Ovary (tissue), 9 donors: ENCODE measurements around the gene TEX51. TPM values are rescaled to one million over a fixed set of nuclear protein-coding genes. Genes with fewer than 3 reads are reported as not detected.
A peak's percentile ranks its signal among the peaks of the same experiment; 100 is the strongest.

Experiments
- DNase-seq, 5 donors: peaks; one replicate each; pipeline ENCODE4 v3.0.0-alpha.2; 2019 to 2020
- H3K27ac ChIP-seq, 2 donors: fragments of 200-600 bp; one replicate each; pipeline versions ENCODE4 v1.5.1 to v1.8.0; 2019 to 2022
- H3K27me3 ChIP-seq: fragments of 200-600 bp; one replicate; pipeline ENCODE4 v1.8.0; 2022
- H3K36me3 ChIP-seq: fragments of 200-600 bp; sonication (generic); one replicate; pipeline ENCODE4 v1.5.1; 2019
- H3K4me1 ChIP-seq: one replicate; pipeline ENCODE4 v1.8.1; 2013; ENCODE audit warnings: mild to moderate bottlenecking, moderate library complexity; ENCODE audit not compliant: insufficient read depth
- H3K4me3 ChIP-seq: fragments of 200-600 bp; sonication (generic); one replicate; pipeline ENCODE4 v1.5.1; 2017
- H3K9me3 ChIP-seq, 2 donors: fragments of 200-600 bp in 1 of 2; sonication (generic) in 1 of 2; one replicate each; pipeline versions ENCODE4 v1.5.1 to v1.8.1; 2013 to 2019; ENCODE audit warnings: mild to moderate bottlenecking in 1 of 2, moderate library complexity in 1 of 2
- CTCF ChIP-seq, 3 donors: fragments of 450-650 bp in 2 of 3; fragments of 200-600 bp in 1 of 3; IDR thresholded peaks; one replicate each; pipeline versions ENCODE4 v1.5.1 to v1.8.0; 2016 to 2022; ENCODE audit warnings: antibody characterized with exemption in 3 of 3, mild to moderate bottlenecking in 1 of 3
- EP300 ChIP-seq: sonication (generic); formaldehyde crosslinking; IDR thresholded peaks from one replicate; pipeline ENCODE4 v1.6.1; 2017; ENCODE audit warnings: antibody characterized with exemption
- POLR2A ChIP-seq: fragments of 450-650 bp; IDR thresholded peaks from one replicate; pipeline ENCODE4 v1.6.1; 2017; ENCODE audit warnings: antibody characterized with exemption, mild to moderate bottlenecking, moderate library complexity
- WGBS, 3 donors: extraction: QIAGEN DNeasy Blood & Tissue Kit in 1 of 3; methylation state at CpG; one replicate each; pipeline versions ENCODE4 v1.1.5 to v1.1.7; 2013 to 2017; 5-methylcytosine and 5-hydroxymethylcytosine counted together
- intact Hi-C, 4 donors: fragments of 100-400 bp; cut with DNase I; formaldehyde crosslinking; loops; one replicate each; pipeline versions ENCODE4 v1.11.0 to v1.15.1; 2022 to 2023
- polyA plus RNA-seq, 2 donors: library from polyadenylated mRNA; stranded (reverse); fragments of 200-250 nt in 1 of 2; fragments of 350-450 nt in 1 of 2; fragmentation: Illumina TruSeq in 1 of 2; extraction: RNeasy Lipid Tissue Mini Kit (QIAGEN cat#74804) in 1 of 2; gene quantifications; one replicate each; pipeline ENCODE4 v1.2.3, GENCODE V29; 2013 to 2014
- total RNA-seq, 7 donors: library from RNA; depleted of rRNA in 2 of 7; stranded (reverse); fragments of >200 nt in 2 of 7; fragmentation: NEBNext Ultra II Directional in 3 of 7; extraction: Animal tissue kit (Norgen Biotek cat#: 25700) in 3 of 7; gene quantifications; one replicate each; pipeline versions ENCODE4 v1.1.0 to v1.2.4, GENCODE V29; 2016 to 2023
- donor health status: DM: no; HTN: no; CAD: no; lungs with moderate emphysema.
- donor health status: DM: no; HTN: no; CAD: no.
- donor health status: Bipolar disorder and iron deficiency.
- donor health status: DM: yes; HTN: yes; CAD: no.
- donor health status: DM: no; HTN: no; CAD: no.
- donor health status: DM: yes; HTN: yes; CAD: no.

The TEX51 gene
- total and polyA plus RNA-seq, 9 donors = not detected

GRCh38 chr2:126890136-126890510 is 8.6 kb upstream of the TEX51 start:
- Histone ChIP-seq H3K36me3 (no peaks in the 10 kb centered on the region), H3K9me3 (no peaks in the 10 kb centered on the region), H3K4me1 (peaks cover 4% of the 10 kb centered on the region), H3K4me3 (no peak overlapping the region), H3K27ac (no peak overlapping the region), H3K27me3 (no peaks in the 10 kb centered on the region)
- intact Hi-C loops = no loop called here
- TF ChIP-seq CTCF (IDR thresholded peaks at IDR 0.05) (no peak), POLR2A (no peak), EP300 (no peak)
- WGBS, 3 donors = 93 to 98% (median 94%) methylated on average over 5 of the region's 5 CpGs
- DNase-seq = no peak

GRCh38 chr2:126890551-126891450 is 7.9 kb upstream of the TEX51 start:
- Histone ChIP-seq H3K27me3 (no peaks in the 10 kb centered on the region), H3K4me3 (no peak overlapping the region), H3K36me3 (no peaks in the 10 kb centered on the region), H3K4me1 (no peaks in the 10 kb centered on the region), H3K27ac (no peak overlapping the region), H3K9me3 (no peaks in the 10 kb centered on the region)
- intact Hi-C loops = no loop called here
- WGBS, 3 donors = 77 to 83% (median 78%) methylated on average over 12 of the region's 12 CpGs
- DNase-seq = no peak
- TF ChIP-seq POLR2A (no peak), EP300 (no peak), CTCF (IDR thresholded peaks at IDR 0.05) (no peak)

GRCh38 chr2:126891681-126892500 is 6.8 kb upstream of the TEX51 start:
- DNase-seq = peak in 2 of 5 donors; percentile 8 to 19
- TF ChIP-seq CTCF (IDR thresholded peaks at IDR 0.05) (no peak), EP300 (no peak), POLR2A (no peak)
- H3K4me1 ChIP-seq = no peaks in the 10 kb centered on the region
- no peak overlapping the region for H3K27ac ChIP-seq
- intact Hi-C loops = no loop called here
- H3K36me3 ChIP-seq = no peaks in the 10 kb centered on the region
- no peaks in the 10 kb centered on the region for H3K9me3 ChIP-seq
- no peak overlapping the region for H3K4me3 ChIP-seq
- 64 to 74% (median 71%) methylated on average over 10 of the region's 10 CpGs for WGBS, 3 donors
- no peaks in the 10 kb centered on the region for H3K27me3 ChIP-seq

- WGBS, 3 donors = 88 to 95% (median 90%) methylated on average over 4 of the region's 4 CpGs
- Histone ChIP-seq H3K4me3 (no peak overlapping the region), H3K36me3 (no peaks in the 10 kb centered on the region), H3K27me3 (no peaks in the 10 kb centered on the region), H3K9me3 (no peaks in the 10 kb centered on the region), H3K27ac (no peak overlapping the region), H3K4me1 (no peaks in the 10 kb centered on the region)
- no peak for TF ChIP-seq EP300
- no peak for TF ChIP-seq CTCF (IDR thresholded peaks at IDR 0.05)
- TF ChIP-seq POLR2A = no peak
- intact Hi-C loops = no loop called here
- peak in 2 of 5 donors; percentile 6 to 10 for DNase-seq
Measured at GRCh38 chr2:126893153-126893552, 5.5 kb upstream of the TEX51 start.
